HG02885 (cell line): ENCODE results near the gene GDF15.
A peak's percentile ranks its signal among the peaks of the same experiment; 100 is the strongest.
"Not testable (repeated sequence)": the region's sequence is repeated elsewhere in the genome, so short reads cannot be mapped to it uniquely, and the experiment has no call there.

Source experiments
- ATAC-seq: cut with Tn5 transposase; IDR thresholded peaks from one replicate; pipeline ENCODE4 v1.9.1; 2021; ENCODE audit warnings: mild to moderate bottlenecking; ENCODE audit not compliant: unreplicated experiment, poor library complexity

Gene GDF15

GRCh38 chr19:18385675-18386542, at the start of gene GDF15:
GDF15 (plus strand) TSS chr19:18386158; CDS start chr19:18386190, 32 bp downstream.
- ATAC-seq = no peak

DNA sequence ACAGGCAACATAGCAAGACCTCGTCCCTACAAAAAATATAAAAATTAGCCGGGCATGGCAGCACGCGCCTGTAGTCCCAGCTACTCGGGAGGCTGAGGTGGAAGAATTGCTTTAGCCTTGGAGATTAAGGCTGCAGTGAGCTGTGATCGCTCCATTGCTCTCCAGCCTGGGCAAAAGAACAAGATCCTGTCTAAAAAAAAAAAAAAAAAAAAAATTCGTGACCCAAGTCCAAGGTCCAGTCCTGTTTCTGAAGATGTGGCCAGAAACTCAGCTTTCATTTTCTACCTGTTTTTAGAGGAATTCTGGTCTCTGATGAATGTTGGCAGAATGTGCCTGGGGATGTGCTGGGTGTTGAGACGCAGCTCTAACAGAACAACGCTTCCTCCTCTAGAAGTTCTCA, 47.4 kb upstream of the GDF15 start:
- ATAC-seq = no peak

DNA sequence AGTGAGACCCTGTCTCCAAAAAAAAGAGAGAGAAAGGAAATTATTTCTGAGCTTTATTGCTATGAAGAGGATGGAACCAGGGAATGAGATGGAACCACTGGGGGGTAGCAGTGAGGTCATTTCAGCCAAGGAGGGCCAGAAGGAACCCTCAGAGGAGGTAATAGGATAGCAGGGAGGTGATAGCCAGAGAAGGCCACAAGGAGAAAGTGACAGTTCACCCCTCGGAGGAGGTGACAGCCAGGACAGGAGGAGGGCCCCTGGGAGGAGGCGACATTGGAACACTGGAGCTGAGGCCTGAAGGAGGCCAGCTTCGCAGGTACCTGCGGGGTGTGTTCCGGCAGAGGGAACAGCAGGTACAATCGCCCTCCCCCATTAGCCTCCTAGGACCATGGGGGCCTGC, 46.2 kb upstream of the GDF15 start:
- ATAC-seq = no peak

- ATAC-seq = peak; percentile 70
Measured at GRCh38 chr19:18340190-18340989, 45.6 kb upstream of the GDF15 start, which contains the start of gene PGPEP1. PGPEP1 (plus strand) TSS chr19:18340598; CDS start chr19:18340682, 84 bp downstream.

GRCh38 chr19:18340990-18341868, 44.7 kb upstream of the GDF15 start:
- ATAC-seq = peak; percentile 49

- ATAC-seq = no peak
Measured at GRCh38 chr19:18342090-18342632, 43.8 kb upstream of the GDF15 start.

DNA sequence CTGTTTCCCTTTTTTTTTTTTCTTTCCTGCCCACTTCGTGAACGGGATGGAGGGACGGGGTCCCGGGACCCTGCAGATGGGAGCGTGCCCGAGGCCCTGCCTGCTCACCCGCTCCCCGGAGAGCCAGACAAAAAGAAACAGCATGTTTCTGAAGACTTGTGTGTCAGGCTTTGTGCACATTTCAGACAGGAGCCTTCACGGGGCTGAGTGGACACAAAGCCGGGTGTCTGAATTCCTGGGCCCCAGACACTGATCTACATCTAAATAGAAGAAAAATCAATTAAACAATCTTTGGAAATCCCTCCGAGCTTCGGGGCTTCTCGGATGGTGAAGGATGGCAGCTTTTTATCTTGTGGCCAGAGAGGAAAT, 41.4 kb upstream of the GDF15 start:
- no peak for ATAC-seq

DNA sequence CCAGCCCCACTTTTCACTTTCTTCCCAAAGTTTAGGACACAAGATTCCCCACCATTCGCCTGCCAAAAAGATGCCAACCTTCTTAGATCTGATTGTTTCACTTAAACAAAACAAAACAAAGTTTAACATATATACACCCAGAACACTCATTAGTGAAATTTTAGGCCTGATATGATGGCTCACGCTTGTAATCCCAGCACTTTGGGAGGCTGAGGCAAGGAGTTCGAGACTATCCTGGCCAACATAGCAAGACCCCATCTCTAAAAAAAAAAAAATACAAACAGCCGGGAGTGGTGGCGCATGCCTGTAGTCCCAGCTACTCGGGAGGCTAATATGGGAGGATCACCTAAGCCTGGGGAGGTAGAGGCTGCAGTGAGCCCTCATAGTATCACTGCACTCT, 40.7 kb upstream of the GDF15 start:
- no peak for ATAC-seq

- ATAC-seq = no peak
Measured at GRCh38 chr19:18346091-18346490, 39.9 kb upstream of the GDF15 start.

GRCh38 chr19:18348171-18348570, 37.8 kb upstream of the GDF15 start:
- ATAC-seq = no peak

GRCh38 chr19:18348818-18349339, 37.1 kb upstream of the GDF15 start:
- not testable (repeated sequence) for ATAC-seq

GRCh38 chr19:18349524-18350128, 36.3 kb upstream of the GDF15 start:
- no peak for ATAC-seq

GRCh38 chr19:18350490-18350889, 35.5 kb upstream of the GDF15 start:
- ATAC-seq = no peak

DNA sequence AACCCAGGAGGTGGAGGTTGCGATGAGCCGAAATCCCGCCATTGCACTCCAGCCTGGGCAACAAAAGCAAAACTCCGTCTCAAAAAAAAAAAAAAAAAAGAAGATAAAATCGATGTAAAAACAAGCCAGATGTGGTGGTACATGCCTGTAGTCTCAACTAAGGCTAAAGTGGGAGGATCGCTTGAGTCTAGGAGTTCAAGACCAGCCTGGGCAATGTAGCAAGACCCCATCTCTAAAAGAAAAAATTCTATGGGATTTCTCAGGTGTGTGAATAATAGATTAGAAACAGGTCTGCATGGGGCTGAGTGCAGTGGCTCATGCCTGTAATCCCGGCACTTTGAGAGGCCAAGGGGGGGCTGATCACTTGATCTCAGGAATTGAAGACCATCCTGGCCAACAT, 34.4 kb upstream of the GDF15 start:
- ATAC-seq = no peak

DNA sequence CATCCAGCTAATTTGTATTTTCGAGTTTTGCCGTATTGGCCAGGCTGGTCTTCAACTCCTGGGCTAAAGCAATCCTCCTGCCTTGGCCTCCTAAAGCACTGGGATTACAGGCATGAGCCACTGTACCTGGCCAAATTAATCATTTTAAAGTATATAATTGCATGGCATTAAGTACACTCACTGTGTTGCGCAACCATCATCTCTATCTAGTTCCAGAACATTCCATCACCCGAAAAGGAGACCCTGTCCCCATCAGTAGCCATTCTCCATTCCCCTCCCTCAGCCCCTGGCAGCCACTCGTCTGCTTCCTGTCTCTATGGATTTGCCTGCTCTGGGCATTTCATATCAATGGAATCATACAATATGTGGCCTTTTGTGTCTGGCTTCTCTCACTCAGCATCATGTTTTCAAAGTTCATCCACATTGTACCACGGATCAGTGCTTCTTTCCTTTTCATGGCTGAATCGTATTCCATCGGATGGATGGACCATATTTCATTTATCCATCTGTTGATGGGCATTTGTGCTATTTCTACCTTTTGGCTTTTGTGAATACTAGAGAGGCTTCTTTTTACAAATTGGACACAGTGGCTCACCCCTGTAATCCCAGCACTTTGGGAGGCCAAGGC, 32.5 kb upstream of the GDF15 start:
- ATAC-seq = no peak

GRCh38 chr19:18354743-18355142, 31.2 kb upstream of the GDF15 start:
- not testable (repeated sequence) for ATAC-seq

DNA sequence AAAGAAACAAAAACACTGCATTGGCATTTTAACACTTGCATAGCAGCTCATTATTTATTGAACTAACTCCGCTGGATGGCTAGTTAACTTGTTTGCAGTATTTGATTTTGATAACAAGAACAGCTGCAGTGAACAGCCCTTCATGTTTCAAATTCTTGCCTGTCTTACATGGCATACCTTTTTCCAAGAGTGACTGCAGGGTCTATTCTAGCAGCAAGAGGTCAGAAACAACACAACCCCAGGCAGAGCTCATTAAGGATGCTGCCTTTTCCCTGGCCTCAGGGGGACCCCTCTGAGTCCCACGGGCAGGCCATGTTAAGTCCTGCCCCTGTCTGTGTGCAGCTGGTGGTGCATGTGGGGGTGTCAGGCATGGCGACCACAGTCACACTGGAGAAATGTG, 28.9 kb upstream of the GDF15 start:
- ATAC-seq = no peak

DNA sequence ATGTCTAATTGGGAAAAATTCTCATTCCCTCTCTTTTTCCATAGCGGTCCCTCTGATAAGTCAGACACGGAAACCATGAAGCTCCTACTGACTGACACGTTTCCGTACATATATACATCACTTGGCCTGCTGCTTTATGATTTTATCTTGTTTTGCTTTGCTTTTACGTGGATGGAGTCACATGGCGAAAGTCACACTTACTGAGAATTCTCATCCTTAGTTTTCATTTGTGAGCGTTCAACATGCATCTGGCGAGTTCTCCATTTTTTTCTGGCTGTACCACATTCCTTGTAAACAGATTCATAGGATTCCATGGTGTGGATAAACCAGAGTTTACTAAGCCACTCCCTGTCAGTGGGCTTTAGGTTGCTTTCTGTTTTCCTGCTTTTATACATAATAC, 24.3 kb upstream of the GDF15 start:
- no peak for ATAC-seq

DNA sequence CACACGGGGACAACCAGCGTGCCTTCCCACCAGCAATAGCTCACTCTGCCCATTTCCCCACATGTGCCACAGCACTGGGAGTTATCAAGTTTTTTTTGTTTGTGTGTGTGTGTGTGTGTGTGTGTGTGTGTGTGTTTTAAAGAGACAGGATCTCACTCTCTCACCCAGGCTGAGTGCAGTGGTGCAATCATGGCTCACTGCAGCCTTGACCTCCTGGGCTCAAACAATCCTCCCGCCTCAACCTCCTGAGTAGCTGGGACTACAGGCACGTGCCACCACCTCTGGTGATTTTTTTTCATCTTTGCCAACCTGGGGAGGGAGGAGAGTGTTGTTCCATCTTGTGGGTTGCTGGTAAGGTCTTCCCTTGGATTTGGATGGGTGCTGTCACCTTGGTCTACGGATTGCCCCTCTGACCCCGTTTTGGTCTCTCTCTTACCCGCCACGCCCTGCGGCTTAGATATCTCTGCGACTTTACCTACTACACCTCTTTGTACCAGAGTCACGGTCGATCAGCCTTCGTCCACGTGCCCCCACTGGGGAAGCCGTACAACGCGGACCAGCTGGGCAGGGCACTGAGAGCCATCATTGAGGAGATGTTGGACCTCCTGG, 22.9 kb upstream of the GDF15 start:
- ATAC-seq = no peak
